ENCODE results near the gene COL5A1.

The COL5A1 gene

DNA sequence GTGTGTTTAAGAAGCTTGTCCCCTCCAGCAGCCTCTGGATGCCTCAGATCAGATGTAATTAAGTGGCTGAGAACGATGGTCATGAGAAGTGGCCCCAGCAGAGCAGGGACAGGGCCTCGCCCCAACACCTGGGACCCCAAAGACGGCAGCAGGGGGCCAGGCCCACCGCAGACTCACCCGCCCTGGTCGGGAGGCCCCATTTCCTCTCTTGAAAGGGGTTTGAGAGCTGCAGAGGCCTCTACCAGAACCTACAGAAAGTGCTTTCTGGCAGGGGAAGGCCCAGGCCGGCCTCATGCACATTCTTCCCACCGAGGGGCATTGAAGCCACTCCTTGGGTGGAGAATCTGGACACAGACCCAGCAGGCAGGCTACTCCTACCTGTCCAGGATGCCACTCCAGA, 153.8 kb downstream of the COL5A1 start:
- no peak for DNase-seq

DNA sequence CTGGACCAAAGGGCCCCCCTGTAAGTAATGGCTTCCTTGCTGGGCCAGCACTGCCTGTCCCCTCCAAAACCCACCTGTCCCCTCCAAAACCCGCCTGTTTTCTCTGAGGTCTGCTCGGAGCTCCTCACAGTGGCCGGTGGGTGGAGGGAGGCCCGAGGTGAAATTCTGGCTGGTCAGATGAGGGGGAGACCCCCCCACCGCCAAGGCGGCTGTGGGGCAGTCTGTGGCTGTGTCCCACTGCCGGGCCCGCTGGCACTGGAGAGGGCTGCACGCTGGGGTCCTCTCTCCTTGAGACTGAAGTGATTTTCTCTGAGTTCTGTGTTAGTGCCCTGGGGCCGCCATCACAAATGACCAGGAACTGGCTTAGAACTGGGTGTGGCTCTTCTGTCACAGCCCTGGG, 155.3 kb downstream of the COL5A1 start:
- DNase-seq = no peak

DNA sequence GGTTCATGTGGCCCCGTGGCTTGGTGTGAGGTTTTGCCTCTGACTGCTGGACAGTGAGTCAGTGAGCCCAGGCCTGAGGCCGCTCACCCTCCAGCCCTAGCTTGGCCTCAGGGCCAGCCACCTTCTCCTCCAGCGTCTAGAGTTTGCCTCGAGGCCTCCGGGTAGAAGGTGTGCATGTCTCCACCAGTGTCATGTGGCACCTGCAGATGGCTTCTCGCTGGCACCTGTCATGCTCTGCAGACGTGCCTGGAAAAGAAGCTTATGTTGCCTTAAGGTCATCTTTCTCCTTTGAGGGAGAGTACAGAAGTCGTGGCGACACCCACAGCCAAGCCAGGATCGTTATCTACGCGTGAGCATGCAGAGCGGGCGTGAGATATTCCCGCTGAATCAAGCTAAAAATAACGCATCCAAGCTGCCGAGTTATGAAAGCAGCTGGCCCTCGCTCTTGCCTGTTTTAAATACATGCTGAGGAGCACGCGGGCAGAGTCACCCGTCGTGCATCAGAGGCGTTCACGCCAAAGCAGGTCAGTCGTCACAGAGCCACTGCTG, 159.3 kb downstream of the COL5A1 start:
- no peak for DNase-seq

DNA sequence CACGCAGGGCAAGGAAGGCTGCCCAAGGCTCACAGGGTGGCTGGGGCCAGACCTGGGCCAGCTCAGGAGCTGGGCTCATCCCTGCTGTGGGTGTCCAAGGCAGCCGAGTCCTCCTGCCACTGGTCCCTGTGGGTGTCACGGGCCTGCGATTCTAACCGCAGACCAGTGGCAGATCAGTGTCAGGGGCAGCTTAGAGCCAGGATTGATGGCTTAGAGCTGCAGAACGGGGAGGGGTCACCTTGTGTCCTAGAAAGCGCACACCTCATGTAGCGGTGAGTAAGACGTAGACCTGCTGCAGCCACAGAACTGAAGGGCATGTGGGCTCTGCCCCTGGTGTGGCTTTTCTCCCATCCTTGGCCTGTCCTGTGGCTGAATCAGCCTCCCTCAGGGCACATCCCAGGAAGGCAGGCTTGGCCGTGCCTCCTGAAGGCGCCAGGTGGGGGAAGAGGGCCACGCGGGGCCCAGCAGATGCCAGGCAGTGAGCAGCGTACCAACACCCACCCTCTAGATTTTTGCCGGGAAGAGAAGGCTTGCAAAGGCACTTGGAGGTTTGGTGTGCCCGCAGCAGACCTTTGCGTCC, 160.7 kb downstream of the COL5A1 start:
- DNase-seq = no peak

DNA sequence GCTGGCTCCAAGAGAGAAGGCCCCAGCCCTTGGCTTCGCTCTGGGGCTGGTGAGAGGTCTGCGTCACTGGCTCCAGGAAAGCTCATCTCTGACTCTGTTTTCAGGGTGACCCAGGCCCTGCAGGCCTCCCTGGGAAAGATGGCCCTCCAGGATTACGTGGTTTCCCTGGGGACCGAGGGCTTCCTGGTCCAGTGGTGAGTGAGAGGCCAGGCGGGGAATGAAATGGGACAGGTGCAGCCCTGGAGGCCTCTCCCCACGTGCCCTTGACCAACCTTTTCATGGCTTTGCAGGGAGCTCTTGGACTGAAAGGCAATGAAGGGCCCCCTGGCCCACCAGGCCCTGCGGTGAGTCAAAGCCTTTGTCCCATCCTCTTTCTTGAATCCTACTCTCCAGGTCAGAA, 163.3 kb downstream of the COL5A1 start:
- DNase-seq = no peak

DNA sequence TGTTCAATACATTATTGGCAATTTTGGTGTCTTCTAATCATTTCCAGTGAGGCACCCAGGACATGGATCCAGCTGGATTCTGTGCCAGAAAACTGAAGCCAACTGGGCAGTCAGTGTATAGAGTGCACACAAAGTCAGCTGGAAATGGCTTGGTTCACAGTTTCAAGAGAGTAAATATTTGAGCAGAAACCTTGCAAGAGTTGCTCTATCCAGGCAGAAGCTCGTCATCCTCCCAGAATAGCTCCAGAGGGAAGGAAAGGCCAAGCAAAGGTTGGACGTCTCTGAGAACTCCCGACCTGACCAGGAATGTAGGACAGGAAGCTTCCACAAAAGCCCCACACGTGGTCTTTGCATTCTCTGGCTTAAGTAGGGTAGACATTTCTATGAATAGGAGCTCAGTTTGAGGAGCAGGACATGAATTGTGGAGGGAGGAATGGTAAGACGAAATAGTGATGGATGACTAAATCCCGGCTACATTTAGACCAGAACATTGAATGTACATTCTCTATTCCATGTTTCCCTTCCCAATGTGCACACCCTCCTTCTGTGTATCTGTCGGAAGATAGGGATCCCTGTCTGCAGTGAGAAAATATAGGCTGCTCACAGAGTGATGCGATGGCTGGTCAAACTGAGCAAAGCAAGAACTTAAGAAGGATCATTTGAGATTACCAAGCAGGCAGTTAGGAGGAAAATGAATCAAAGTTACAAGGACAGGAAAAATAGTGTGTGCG, 166.3 kb downstream of the COL5A1 start:
- DNase-seq = no peak

DNA sequence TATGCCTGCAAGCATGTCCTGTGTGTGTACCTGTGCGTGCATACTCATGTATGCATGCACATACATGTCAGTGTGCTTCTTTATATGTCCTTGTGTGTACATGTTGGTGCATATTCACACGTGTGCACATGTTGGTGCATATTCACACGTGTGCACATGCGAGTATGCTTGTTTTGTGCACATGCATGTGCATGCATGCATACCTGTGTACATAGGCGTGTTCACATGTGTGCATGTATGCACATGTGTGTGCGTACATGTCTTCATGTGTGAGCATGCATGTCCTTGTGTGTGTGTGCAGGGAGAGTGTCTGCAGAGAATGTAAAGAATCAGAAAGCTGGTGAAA, 166.8 kb downstream of the COL5A1 start:
- DNase-seq = no peak

DNA sequence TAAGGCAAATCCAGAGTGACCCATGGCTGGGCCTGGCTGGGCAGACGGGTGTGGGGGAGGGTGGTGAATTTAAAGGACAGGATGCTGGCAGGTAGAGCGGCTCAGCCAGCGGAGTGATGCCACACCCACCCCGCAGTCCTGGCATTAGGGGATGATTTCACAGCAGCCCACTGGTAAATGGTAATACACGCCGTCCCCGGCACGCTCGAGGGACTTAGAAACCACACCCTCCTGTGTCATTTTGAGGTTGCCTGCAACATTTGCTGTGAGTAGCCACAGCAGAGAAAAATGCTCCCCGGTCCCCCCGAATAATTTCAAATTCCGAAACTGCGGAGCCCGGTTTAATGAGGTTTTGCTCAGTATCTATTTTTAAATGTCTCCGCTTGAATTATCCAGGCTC, 167.7 kb downstream of the COL5A1 start:
- DNase-seq = no peak

DNA sequence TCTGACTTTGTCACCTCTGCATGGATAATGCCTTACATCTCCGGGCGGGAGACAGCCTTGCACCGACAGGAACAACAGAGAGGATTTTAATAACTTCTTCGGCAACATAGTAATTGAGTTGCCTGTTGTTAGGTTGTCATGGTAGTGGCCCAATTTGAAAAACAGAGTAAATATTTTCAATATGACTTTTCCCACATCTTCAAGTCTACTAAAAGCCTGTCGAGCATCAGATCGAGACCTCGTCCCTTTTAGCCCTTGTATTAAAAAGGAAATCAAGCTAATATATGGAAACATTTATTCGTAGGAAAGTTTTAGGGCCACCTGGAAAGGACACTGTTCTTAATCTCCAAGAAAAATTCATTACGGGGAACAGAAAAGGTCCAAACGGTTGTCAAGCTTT, 168.2 kb downstream of the COL5A1 start:
- no peak for DNase-seq

DNA sequence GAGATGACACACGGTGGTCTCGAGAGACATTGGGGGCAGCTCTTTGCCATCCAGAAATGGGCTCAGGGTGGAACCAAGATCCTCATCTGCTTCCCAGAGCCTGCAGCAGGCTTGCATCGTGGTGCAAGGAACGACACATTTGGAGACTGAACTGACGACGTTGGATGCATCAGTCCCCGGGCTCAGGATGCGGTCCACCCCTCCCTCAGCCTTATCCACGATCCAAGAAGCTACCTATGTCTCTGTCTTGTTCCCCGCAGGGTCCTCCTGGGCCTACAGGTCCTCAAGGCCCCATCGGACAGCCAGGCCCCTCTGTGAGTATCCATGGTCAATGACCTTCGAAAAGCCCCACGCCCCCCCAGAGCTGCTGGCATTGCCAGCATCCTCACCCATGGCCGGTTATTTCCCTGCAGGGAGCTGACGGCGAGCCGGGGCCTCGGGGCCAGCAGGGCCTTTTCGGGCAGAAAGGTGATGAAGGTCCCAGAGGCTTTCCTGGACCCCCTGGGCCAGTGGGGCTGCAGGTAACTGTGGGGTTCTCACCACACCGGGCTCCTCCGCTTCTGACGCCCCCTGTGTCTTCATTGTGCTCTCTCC, 169.6 kb downstream of the COL5A1 start:
- DNase-seq = no peak

DNA sequence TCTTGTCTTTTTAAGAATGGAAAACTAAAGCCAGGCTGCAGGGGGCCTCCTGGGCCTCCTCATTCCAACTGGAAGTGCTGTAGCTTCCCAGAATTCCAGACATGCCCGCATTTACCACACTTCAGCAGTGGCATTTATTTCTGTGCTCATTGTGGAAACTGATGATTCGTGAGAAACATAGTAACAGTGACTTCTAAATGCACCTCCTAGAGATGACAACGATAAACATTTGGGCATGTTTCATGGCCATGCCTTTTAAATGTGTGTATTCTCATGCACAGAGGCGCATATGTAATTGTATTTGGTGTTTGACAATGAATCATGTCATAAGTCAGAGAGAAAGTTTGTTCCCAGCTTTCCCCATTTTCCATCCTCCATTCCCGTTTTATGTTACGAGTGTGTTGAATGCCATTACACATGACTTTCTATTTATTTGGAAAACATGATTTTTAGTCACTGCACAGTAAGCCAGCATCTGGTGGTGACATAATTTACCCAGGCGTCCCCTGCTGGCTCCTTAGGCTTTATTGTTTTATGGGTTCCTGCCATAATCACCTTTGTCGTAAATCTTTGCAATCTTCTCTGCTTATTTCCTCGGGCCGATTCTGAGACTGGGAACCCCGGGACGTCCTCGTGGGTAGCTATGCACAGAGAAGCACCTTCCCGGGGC, 170.2 kb downstream of the COL5A1 start:
- DNase-seq = no peak

DNA sequence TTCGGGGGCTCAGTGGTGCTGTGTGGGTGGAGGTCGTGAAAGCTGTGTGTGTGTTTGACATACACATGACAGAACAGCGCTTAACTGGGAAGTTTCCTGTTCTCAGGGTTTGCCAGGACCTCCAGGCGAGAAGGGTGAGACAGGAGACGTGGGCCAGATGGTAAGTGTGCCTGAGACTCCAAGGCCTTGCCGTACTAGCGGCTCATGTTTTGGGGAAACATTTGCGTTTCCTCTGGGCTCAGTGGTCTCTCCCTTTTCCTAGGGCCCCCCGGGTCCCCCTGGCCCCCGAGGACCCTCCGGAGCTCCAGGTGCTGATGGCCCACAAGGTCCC, 170.7 kb downstream of the COL5A1 start:
- no peak for DNase-seq

DNA sequence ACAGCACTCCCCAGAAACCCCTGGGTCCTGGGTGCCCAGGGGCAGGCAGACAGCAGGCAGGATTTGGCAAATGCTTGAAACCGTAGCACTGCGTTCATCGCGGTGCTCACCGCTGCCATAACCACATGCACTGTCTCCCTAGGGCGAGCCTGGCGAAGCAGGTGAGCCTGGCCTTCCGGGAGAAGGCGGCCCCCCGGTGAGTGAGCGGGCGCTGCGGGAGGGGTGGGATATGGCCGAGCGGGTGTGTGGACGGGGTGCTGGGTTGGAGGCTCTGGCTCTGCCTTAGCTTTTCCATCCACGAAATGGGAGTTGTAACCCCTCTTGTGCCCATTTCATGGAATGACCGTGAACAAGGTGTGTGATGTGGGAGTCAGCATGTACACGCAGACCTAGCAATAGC, 172.2 kb downstream of the COL5A1 start:
- DNase-seq = no peak

DNA sequence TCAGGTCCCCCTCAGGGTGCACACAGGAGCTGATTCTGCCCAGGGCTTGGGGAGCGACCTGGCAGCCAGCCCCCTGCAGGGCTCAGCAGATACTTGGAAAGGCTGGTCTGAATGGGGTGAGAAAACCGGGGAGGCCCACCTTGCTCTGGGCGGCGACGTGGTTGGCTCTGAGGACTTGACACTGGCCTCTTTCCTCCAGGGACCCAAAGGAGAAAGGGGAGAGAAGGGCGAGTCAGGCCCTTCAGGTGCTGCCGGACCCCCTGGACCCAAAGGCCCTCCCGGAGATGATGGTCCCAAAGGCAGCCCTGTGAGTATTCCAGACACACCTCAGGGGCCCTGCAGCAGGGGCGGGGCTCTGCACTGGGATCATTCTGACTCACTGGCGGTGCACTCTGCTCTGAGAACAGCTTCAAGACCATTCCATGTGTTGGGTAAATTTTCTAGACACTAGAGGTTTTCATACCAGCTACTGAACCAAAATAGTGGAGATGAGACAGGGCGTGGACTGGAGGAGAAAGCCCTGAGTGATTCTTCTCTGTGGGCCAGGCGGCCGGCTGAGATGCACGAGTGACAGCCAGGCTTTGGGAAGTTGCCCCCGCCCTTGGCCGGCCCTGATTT, 173.1 kb downstream of the COL5A1 start:
- no peak for DNase-seq

DNA sequence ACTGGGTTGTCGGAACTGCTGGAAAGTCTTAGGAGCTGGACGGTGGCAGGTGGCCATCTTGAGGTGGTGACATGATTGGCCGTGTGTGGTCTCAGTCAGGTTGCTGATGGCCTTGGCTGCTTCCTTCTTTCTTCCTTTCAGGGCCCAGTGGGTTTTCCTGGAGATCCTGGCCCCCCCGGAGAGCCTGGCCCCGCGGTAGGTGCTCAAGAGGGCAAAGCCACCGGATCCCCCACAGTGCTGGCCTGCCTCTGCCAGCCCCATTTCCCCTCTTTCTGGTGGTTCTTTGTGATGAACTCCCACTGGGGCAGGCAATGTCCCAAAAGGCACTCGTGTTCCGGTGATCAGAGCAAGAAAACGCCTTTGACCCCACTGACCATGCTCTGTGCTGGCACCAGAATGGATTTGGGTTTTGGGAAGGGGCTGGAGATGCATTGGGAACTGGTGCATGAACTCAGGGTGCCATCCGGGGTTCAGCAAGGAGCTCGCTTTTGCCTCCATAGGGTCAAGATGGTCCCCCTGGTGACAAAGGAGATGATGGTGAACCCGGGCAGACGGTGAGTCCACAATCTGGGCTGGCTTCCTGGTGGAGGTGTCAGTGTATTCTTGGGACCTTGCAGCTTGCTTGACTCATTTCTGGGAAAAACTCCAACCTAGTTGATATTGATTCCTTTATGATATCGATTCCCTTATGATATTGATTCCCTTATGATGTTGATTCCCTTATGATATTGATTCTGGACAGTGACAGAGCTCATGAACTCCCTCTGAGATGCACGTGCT, 174.0 kb downstream of the COL5A1 start:
- DNase-seq = no peak

DNA sequence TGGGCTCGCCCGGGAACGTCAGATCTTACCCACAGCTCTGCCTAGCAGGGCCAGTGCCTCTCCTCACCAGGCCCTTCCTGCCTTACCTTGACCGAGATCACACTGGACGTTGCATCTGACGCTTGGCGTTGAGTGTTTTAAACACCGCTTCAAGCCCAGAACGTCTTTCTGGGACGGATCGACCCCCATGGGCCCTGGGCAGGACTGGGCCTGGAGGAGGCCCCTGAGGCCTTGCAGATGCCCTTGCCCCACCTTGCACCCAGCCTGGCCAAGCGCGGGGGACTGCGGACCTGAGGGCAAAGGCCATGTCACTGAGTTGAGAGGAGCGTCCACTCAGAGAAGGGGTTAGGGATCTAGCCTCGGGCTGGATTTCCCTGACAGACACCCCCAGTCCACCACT, 174.7 kb downstream of the COL5A1 start:
- DNase-seq = no peak

DNA sequence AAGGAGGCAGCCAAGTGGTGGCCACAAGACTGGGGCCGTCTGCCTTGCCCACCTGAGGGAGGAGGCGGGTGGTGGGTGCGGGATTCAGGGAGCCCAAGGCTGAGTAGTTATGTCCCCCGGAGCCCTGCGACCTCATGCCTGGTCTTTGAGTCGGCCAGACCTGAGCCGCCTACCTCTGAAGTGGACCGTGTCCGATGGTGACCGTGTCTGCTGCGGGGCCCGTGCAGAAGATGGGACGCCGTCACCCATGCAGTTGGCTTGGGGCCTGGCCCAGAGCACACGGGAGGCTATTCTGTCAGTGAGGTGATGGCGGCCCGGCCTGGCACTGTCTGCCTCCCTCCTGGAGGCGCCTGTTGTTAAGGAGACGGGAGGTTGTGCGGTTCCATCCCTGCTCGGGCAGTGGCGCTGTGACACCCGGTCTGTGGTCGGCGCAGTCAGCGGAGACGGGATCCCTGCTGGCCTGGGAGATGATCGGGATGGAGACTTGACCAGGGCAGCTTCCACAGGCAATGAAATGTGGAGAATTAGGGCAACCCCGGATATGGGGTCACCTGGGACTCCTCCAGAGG, 176.5 kb downstream of the COL5A1 start:
- DNase-seq = no peak

DNA sequence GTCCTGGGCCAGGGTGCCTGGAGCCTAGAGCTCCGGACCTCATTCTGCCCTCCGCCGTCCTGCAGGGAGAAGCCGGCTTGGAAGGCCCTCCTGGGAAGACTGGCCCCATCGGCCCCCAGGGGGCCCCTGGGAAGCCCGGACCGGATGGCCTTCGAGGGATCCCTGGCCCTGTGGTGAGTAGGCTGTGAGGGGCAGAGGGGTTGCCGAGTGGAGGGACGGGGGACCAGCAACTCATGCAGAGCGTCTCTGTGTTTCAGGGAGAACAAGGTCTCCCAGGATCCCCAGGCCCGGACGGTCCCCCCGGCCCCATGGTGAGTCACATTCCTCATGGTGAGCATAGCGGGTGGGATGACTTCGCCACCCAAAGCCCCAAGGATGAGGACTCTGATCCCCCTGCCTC, 177.0 kb downstream of the COL5A1 start:
- DNase-seq = no peak

DNA sequence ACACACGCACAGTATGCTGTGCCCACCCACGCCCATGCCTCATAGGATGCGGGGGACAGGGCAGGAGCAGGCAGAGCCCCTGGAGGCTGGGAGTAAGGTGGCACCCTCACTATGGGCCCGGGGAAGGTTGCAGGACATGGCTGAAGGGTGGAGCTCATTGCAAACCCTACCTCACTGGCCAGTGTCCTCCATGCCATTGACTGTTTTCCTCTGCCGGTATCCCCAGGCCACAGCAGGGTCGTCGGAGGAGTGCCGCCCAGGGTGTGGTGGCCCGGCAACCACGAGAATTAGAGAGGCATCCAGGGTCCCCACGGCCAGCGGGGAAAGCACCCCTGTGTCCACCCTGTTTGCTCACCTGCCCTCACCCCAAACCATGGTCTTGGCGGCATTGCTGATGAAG, 179.3 kb downstream of the COL5A1 start:
- DNase-seq = no peak

DNA sequence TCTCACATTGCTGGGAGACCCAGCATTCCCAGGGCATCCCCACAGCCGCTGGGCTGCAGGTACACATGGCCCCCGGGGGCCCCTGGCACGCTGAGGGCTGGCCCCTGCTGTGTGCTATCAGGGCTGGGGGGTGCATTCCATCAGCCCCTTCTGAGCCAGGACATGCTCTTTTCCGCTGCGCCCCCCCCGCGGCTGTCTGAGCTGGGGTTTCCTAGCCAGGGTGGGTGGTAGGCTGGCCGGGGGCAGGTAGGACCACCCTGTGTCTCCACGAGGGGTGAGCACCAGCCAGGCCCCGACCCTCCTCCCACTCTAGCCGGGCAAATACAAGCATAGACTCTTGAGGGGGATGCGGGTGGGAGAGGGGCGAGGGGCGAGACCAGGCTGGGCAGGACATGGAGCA, 180.9 kb downstream of the COL5A1 start:
- DNase-seq = no peak

DNA sequence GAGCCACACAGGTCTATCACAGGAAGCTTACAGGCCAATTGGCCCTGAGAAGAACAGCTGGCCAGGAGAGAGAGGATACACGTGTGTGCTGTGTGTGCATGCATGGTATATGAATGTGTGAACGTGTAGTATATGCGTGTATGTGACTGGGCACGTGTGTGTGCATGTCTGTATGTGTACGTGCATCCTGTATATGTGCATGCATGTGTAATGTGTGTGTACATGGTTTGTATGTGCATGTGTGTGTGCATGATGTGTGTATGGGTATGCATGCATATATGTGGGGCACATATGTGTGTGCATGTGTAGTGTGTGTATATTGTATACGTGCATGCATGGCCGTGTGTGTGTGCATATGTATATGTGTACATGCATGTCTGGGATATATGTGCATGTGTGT, 182.0 kb downstream of the COL5A1 start:
- DNase-seq = no peak

DNA sequence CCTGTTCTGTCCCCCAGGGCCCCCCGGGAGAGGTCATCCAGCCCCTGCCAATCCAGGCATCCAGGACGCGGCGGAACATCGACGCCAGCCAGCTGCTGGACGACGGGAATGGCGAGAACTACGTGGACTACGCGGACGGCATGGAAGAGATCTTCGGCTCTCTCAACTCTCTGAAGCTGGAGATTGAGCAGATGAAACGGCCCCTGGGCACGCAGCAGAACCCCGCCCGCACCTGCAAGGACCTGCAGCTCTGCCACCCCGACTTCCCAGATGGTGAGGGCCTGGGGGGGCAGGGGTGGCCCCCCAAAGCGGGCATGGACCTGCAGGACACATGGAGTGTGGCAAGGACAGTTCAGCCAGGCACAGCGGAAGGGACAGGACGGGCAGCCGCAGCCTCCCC, 183.0 kb downstream of the COL5A1 start:
- no peak for DNase-seq

DNA sequence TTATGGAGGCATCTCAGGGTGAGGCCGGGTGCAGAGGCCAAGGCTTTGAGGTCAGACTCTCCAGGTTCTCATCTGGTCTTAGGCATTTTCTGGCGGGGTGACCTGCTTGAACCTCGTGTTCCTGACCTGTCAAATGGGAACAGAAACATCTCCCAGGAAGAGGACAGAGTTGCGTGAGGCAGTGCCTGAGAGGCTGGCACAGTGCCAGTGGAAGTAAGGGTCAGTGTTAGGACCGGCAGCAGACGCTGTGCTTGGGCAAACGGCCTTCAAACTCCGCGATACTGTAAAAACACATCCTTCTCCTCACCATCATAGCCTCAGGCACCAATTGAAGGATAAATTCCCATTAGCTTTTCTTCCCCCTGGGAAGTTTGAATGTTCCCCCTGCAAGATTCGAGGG, 183.4 kb downstream of the COL5A1 start:
- DNase-seq = no peak

All from COR-L47 (cell line).